SK-N-MC (cell line): ENCODE results near the gene PARP12.

Experiments used
- EZH2 ChIP-seq: fragments of 200-600 bp; sonication (generic); IDR thresholded peaks from one replicate; pipeline ENCODE4 v1.6.1; 2017; ENCODE audit warnings: antibody characterized with exemption
- FOXP2 ChIP-seq: optimal IDR thresholded peaks from 2 replicates; pipeline ENCODE3; 2011; ENCODE audit warnings: mild to moderate bottlenecking, moderate library complexity; ENCODE audit not compliant: insufficient read depth; ENCODE audit errors: extremely low read length, control extremely low read depth
- POLR2AphosphoS5 ChIP-seq: IDR thresholded peaks from 2 replicates; pipeline ENCODE4 v1.6.1; 2012; ENCODE audit warnings: mild to moderate bottlenecking, low read depth, low read length, borderline replicate concordance

DNA sequence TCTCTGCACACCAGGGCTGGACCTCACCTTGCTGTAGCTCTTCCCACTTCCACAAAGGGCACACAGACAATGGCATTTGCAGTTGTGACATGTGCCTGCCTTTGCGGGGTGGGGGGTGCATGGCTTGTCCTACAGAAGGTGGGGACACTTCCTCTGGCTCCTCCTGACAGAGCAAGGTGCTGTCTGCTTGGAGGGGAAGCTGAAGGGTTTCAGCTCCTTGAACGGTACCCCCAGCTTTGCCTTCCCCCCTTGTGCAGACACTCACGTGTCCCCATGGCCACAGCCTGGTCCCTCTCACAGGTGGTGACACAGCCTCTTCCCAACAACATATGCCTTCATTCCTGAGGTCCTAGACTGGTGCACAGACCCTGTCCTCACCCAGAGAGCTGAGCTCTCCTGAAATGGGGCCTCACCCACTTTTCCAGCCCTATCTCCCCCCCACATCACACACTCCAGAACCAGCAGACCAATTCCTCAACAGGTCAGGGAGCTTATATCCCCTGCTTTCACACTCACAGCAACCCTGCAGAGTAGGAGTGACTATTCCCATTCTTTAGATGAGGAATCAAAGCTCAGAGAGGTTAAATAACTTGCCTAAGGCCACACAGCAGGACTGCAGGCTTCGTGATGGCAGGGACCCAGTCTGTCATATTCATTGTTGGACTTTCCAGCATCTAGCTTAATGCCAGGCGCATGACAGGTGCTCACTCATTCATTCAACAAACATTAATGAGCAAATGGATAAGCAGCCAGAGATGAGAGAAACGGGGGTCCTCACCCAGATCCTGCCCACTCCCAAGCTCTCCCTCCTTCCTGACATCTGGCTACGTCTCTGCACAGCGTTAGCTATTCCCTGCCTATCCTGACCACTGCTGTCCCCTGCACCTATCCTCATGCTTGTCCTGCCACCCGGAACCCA is 44.4 kb downstream of the PARP12 start:
- TF ChIP-seq POLR2AphosphoS5 (no peak), EZH2 (no peak), FOXP2 (no peak)
